ENCODE data around the gene FAM228A. TPM values are rescaled to one million over a fixed set of nuclear protein-coding genes. Genes with fewer than 3 reads are reported as not detected.

Gene FAM228A
- total RNA-seq, 2 donors from 2014 or later, result not detected

DNA sequence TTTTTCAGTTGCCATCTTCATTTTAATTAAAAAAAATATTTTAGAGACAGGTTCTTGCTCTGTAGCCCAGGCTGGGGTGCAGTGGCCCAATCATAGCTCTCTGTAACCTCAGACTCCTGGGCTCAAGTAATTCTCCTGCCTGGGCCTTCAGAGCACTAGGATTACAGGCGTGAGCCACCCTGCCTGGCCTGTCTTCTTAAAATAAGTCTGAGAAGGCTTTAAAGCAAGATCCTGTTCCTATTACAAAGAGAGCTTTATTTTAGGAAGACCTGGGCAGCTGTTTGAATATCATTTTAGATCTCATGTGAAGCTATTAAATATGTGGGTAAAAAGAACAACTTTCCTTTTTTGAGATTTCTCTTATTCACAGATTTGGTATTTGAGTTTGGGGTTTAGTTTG lies 1.5 kb downstream of the FAM228A start:
- Histone ChIP-seq H3K9ac (ENCODE audit: low read depth in 2 of 2, low read length in 2 of 2) (no peak overlapping the region), H3K27ac (no peak overlapping the region), H3K4me1 (no peaks in the 10 kb centered on the region), H3K36me3 (no peaks in the 10 kb centered on the region), H3K27me3 (no peaks in the 10 kb centered on the region), H3K4me3 (no peak overlapping the region), H3K9me3 (no peaks in the 10 kb centered on the region)
- intact Hi-C loops (cut with DNase I), result no loop called here
- TF ChIP-seq, protein P1, sequence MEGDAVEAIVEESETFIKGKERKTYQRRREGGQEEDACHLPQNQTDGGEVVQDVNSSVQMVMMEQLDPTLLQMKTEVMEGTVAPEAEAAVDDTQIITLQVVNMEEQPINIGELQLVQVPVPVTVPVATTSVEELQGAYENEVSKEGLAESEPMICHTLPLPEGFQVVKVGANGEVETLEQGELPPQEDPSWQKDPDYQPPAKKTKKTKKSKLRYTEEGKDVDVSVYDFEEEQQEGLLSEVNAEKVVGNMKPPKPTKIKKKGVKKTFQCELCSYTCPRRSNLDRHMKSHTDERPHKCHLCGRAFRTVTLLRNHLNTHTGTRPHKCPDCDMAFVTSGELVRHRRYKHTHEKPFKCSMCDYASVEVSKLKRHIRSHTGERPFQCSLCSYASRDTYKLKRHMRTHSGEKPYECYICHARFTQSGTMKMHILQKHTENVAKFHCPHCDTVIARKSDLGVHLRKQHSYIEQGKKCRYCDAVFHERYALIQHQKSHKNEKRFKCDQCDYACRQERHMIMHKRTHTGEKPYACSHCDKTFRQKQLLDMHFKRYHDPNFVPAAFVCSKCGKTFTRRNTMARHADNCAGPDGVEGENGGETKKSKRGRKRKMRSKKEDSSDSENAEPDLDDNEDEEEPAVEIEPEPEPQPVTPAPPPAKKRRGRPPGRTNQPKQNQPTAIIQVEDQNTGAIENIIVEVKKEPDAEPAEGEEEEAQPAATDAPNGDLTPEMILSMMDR (IDR thresholded peaks at IDR 0.05), result no peak
- no peak for DNase-seq

DNA sequence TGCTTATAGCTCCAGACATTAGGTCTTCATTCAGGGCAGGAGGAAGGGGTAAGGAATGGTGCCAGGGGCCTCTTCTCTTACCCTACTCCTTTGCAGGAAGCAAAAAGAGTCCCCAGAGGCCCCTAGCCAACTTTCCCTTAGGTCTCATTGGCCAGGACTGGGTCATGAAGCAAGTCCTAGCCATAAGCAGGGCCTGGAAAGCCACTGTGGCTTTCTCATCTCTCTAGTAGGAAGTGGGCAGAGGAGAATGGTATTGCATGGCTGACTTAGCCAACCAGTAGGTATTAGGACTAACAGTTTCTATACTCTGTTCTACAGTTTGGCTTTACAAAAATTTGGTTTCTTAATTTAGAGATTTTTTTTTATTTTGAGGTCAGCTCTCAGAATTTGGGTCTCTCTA lies 4.8 kb downstream of the FAM228A start:
- Histone ChIP-seq H3K4me1 (no peaks in the 10 kb centered on the region), H3K36me3 (no peaks in the 10 kb centered on the region), H3K27me3 (no peaks in the 10 kb centered on the region), H3K9me3 (no peaks in the 10 kb centered on the region), H3K27ac (no peak overlapping the region), H3K4me3 (no peak overlapping the region), H3K9ac (ENCODE audit: low read depth in 2 of 2, low read length in 2 of 2) (no peak overlapping the region)
- intact Hi-C loops (cut with DNase I), result no loop called here
- no peak for DNase-seq
- TF ChIP-seq, protein P1 (IDR thresholded peaks at IDR 0.05), result no peak

DNA sequence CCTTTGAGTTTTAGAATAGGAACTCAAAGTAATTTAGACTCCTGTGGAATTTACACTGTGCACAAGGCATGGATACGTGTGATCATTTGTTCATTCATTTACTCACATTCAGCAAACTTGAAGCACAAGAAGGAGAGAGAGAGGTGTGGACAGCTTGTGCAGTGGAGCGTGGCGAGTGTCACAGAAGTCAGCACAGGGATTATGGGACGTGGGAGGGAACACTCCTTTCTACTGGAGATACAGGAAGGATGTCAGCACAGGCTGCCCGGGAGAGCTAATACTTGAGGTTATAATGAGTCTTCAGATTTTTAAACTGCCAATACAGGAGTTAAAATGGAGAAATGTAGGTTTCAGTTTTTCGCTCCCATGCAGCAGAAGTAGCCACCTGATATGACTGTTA lies 7.0 kb downstream of the FAM228A start:
- TF ChIP-seq, protein P1 (IDR thresholded peaks at IDR 0.05), result no peak
- no peak overlapping the region for H3K4me3 ChIP-seq
- no peak for DNase-seq
- H3K9me3 ChIP-seq, result no peaks in the 10 kb centered on the region
- no peak overlapping the region for H3K9ac ChIP-seq (ENCODE audit: low read depth in 2 of 2, low read length in 2 of 2)
- no peak overlapping the region for H3K27ac ChIP-seq
- intact Hi-C loops (cut with DNase I), result no loop called here
- no peaks in the 10 kb centered on the region for H3K4me1 ChIP-seq
- no peaks in the 10 kb centered on the region for H3K36me3 ChIP-seq
- no peaks in the 10 kb centered on the region for H3K27me3 ChIP-seq

DNA sequence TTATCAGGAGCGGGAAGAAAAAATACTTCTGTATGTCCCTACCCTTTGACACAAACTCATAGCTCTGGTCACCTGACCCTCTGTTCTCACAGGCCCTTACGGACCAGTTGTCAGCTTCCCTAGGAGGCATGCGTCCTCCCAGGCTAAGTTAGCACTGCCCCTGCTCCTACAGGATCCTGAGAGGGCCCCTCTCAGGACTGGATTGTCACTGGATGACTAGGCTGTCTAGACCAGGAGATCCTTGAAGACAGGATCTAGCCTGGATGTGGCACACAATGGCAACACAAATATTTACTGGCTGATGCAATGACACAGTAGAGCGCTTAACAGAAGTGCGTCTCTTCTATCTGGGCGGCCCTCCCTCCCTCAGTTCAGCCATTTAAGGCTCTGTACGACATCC lies 7.7 kb downstream of the FAM228A start:
- Histone ChIP-seq H3K4me3 (no peak overlapping the region), H3K27me3 (no peaks in the 10 kb centered on the region), H3K4me1 (no peaks in the 10 kb centered on the region), H3K27ac (no peak overlapping the region), H3K36me3 (no peaks in the 10 kb centered on the region), H3K9me3 (no peaks in the 10 kb centered on the region), H3K9ac (ENCODE audit: low read depth in 2 of 2, low read length in 2 of 2) (no peak overlapping the region)
- DNase-seq, result no peak
- TF ChIP-seq, protein P1 (IDR thresholded peaks at IDR 0.05), result no peak
- intact Hi-C loops (cut with DNase I), result no loop called here

DNA sequence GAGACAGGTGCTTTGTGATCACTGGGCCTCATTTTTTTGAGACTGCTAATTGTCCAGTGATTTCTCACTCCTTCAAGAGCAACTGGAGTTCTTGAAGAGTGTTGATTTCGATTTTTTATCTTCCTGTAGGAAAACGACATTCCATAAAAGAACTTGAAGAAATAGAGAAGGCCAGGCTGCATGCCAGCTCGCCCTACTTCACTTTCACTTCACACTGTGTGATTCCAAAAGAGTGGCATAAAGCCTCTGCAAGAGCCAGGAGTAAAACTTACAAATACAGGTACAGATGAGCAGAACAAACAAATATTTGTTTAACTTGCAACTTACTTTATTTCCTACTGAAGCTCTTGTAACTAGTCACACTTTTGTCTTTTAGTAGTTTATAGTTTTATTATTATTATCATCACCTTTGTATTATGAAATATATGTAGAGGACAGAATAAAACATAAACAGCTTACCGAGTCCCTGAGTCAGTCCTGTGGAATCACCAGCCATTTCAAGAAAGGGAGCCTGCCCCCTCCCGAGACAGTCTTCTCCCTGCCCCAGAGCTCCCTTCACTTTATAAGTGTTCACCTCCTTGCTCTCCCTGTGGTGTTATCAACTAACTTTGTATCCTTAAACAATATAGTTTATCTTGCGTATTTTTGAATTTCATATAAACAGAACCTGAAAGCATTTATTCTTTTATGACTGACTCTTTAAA lies 8.7 kb downstream of the FAM228A start:
- intact Hi-C loops (cut with DNase I), result no loop called here
- Histone ChIP-seq H3K36me3 (no peaks in the 10 kb centered on the region), H3K27ac (no peak overlapping the region), H3K4me3 (no peak overlapping the region), H3K9me3 (no peaks in the 10 kb centered on the region), H3K27me3 (no peaks in the 10 kb centered on the region), H3K9ac (ENCODE audit: low read depth in 2 of 2, low read length in 2 of 2) (no peak overlapping the region), H3K4me1 (no peaks in the 10 kb centered on the region)
- no peak for DNase-seq
- TF ChIP-seq, protein P1 (IDR thresholded peaks at IDR 0.05), result no peak
